Measurements from ENCODE around the gene PRPF38A.
A peak's percentile ranks its signal among the peaks of the same experiment; 100 is the strongest.

PRPF38A gene

DNA sequence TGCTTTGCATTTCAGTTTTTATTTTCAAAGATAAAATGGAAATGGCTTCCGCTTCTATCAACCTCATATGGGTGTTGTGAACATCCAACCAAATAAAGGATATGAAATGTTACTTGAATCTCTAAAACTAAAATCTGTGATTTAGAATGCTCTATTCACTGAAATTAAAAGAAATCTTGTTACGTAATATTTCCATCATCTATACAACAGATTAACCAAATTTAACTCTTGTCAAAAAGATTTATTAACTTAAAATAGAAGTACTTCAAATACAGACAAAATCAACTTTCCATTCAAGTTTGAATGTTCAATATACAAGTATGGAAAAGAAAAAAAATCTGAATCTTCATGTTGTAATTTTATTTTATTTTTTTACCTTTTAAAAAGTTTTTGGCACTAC is 18.7 kb downstream of the PRPF38A start:
- H3K4me3 Mint-ChIP-seq: no peak overlapping the region
- H3K36me3 Mint-ChIP-seq (ENCODE audit: low read depth): peaks cover 75% of the 10 kb centered on the region
- no peaks in the 10 kb centered on the region for H3K27me3 Mint-ChIP-seq
- DNase-seq: no peak
- H3K9me3 Mint-ChIP-seq: no peaks in the 10 kb centered on the region
- peak overlapping the region; percentile 50 for H3K27ac Mint-ChIP-seq
- peaks cover 61% of the 10 kb centered on the region for H3K4me1 Mint-ChIP-seq (ENCODE audit: low read depth)

DNA sequence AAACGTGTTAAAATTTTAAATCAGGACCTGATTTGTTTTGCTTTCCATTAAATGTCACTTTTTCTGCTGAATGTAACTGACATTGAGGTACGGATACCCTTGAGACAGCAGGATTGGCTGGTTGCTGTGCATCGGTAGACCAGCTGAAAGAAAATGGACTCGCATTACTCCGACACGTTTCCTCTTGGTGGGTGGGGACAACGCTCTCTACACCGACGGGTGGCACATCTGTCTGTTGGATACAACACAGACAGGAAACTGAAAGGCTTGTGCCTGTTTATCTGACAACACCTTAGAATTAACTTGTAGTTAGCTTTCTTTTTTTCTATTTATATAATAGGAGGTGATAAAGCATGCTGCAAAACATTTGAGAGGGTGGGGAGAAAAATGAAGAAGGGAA is 19.4 kb downstream of the PRPF38A start:
- Mint-ChIP-seq H3K27me3 (no peaks in the 10 kb centered on the region), H3K4me3 (peak overlapping the region; percentile 68), H3K4me1 (ENCODE audit: low read depth) (peaks cover 54% of the 10 kb centered on the region), H3K36me3 (ENCODE audit: low read depth) (peaks cover 73% of the 10 kb centered on the region), H3K27ac (peak overlapping the region; percentile 91), H3K9me3 (no peaks in the 10 kb centered on the region)
- peak; percentile 55 for DNase-seq

DNA sequence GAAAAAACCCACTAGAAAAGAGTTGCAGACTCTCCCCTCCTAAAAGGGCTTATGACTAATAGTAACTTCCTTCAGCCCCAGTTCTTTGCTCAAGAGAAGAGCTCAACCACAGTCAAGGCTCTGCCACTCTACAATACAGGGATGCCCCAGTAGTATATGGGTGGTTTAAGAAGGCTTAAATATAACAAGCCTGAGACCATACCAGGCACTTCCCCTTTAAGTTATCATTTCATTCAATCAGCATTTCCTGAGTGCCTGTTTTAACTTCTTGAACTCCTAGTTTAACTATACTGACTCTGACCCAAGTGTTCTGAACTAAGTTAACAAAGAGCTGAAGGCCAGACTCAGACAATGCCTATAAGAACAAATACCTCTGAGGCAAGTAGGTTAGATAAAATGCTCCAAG is 19.8 kb downstream of the PRPF38A start:
- DNase-seq: no peak
- no peaks in the 10 kb centered on the region for H3K27me3 Mint-ChIP-seq
- peaks cover 53% of the 10 kb centered on the region for H3K4me1 Mint-ChIP-seq (ENCODE audit: low read depth)
- H3K27ac Mint-ChIP-seq: peak overlapping the region; percentile 91
- H3K36me3 Mint-ChIP-seq (ENCODE audit: low read depth): peaks cover 69% of the 10 kb centered on the region
- no peaks in the 10 kb centered on the region for H3K9me3 Mint-ChIP-seq
- peak overlapping the region; percentile 68 for H3K4me3 Mint-ChIP-seq

DNA sequence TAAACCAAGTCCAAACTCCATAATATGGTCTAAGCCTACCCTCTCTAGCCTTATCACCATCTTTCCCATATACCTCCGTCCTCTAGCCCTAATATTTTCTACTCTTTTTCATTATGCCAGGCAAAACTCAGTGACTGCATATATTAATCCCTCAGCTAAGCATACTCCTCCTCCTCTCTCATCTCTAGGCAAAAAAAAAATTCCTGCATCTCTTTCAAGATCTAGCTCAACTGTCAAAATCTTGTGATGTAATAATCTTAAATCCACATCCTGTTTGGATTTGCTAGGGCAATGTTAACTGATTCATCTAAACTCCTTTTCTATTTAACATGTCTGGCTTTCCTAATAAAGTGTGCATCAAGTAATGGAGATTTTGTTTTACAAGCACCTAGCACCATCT is 20.4 kb downstream of the PRPF38A start:
- Mint-ChIP-seq H3K4me3 (no peak overlapping the region), H3K36me3 (ENCODE audit: low read depth) (peaks cover 63% of the 10 kb centered on the region), H3K9me3 (no peaks in the 10 kb centered on the region), H3K27me3 (no peaks in the 10 kb centered on the region), H3K4me1 (ENCODE audit: low read depth) (peaks cover 47% of the 10 kb centered on the region), H3K27ac (peak overlapping the region; percentile 91)
- no peak for DNase-seq

DNA sequence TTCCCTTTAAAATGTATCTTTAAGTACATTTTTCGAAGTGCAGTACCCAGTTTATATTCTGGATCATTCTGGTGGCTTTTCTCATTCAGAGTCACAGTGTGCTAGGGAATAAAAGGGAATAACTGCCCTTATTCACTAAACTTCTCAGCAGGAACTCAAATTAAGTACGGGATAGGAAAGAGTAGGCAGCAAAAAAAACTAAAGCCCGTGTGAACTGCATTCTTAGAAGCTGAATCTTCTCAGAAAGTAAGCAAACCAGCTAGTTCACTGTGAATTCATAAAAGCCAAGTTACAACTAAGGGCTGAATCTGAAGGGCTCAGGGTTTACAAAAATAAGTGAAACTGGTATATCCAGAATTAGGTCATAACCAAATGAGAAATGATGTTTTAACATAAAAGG is 22.0 kb downstream of the PRPF38A start:
- peak overlapping the region; percentile 68 for H3K27ac Mint-ChIP-seq
- H3K4me3 Mint-ChIP-seq: no peak overlapping the region
- DNase-seq: no peak
- peaks cover 63% of the 10 kb centered on the region for H3K36me3 Mint-ChIP-seq (ENCODE audit: low read depth)
- peaks cover 46% of the 10 kb centered on the region for H3K4me1 Mint-ChIP-seq (ENCODE audit: low read depth)
- H3K9me3 Mint-ChIP-seq: no peaks in the 10 kb centered on the region
- H3K27me3 Mint-ChIP-seq: no peaks in the 10 kb centered on the region

DNA sequence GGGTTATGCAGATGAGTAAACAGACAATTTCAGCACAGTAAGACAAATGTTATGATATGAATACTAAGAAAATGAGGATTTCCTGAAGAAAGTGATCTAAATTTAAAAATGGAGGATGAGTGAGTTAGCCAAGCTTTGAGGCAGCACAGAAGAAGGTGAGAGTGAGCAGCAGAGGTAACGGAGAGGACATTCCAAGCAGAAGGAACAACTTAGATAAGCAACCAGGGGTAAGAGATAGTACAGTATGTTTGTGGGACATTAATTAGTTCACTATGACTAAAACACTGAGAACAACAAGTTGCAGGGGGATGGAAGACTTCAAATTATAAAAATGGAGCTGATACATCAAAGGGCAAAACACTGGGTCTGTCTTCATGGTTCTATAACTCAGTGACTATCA is 22.8 kb downstream of the PRPF38A start:
- no peak for DNase-seq
- H3K4me1 Mint-ChIP-seq (ENCODE audit: low read depth): peaks cover 42% of the 10 kb centered on the region
- no peak overlapping the region for H3K4me3 Mint-ChIP-seq
- no peaks in the 10 kb centered on the region for H3K9me3 Mint-ChIP-seq
- H3K36me3 Mint-ChIP-seq (ENCODE audit: low read depth): peaks cover 59% of the 10 kb centered on the region
- H3K27me3 Mint-ChIP-seq: no peaks in the 10 kb centered on the region
- H3K27ac Mint-ChIP-seq: peak overlapping the region; percentile 14

DNA sequence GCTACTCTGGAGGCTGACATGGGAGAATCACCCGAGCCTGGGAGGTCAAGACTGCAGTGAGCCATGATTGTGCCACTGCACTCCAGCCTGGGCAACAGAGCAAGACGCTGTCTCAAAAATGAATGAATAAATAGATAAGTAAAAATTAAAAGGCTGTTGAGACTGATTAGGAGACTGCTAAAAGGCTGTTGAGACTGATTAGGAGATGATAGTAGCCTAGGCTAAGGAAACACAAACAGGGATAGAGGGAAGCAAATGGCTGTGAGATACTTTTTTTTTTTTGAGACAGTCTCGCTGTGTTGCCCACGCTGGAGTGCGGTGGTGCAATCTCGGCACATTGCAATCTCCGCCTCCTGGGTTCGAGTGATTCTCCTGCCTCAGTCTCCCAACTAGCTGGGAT is 28.4 kb downstream of the PRPF38A start:
- no peaks in the 10 kb centered on the region for H3K27me3 Mint-ChIP-seq
- H3K27ac Mint-ChIP-seq: no peak overlapping the region
- H3K9me3 Mint-ChIP-seq: no peaks in the 10 kb centered on the region
- DNase-seq: no peak
- no peaks in the 10 kb centered on the region for H3K4me1 Mint-ChIP-seq (ENCODE audit: low read depth)
- no peak overlapping the region for H3K4me3 Mint-ChIP-seq
- peaks cover 68% of the 10 kb centered on the region for H3K36me3 Mint-ChIP-seq (ENCODE audit: low read depth)

DNA sequence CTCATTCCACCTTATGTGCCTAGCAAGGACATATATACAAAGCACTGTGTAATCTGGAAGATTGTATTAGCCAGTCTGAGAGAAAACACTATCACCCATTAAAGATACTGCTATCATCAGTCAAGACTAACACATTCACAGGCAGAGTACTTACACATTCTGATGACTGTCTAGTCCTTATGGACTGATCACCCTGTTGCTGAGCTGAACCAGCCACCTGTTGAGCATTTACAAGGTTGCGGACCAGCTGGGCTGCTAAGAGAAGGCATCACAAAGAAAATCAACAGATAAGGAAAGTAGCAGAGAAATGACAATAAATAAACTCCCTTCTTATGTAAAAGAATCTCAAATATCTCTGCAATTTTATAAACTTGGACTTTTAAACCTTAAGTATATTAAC is 30.8 kb downstream of the PRPF38A start:
- Mint-ChIP-seq H3K27ac (no peak overlapping the region), H3K9me3 (no peaks in the 10 kb centered on the region)

DNA sequence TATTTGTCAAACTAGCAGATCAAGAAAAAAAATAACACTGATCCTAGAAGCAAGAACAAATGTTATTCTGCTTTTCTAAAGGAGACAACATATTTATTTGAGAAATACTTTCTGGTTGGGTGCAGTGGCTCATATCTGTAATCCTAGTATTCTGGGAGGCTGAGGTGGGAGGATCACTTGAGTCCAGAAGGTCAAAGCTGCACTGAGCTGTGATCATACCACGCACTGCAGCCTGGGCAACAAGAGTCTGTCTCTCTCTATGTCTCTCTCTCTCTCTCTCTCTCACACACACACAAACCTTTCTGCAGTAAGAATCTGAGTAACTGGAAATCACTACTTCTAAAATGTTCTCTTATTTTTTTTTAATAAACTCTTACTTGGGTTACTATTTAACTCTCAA is 31.2 kb downstream of the PRPF38A start:
- no peak for DNase-seq
- Mint-ChIP-seq H3K27ac (no peak overlapping the region), H3K36me3 (ENCODE audit: low read depth) (peaks cover 78% of the 10 kb centered on the region)

More for the DNA sequence above, 30.8 kb downstream of the PRPF38A start:
- Mint-ChIP-seq H3K36me3 (ENCODE audit: low read depth) (peaks cover 79% of the 10 kb centered on the region), H3K4me3 (no peak overlapping the region), H3K27me3 (no peaks in the 10 kb centered on the region), H3K4me1 (ENCODE audit: low read depth) (no peaks in the 10 kb centered on the region)
- no peak for DNase-seq

DNA sequence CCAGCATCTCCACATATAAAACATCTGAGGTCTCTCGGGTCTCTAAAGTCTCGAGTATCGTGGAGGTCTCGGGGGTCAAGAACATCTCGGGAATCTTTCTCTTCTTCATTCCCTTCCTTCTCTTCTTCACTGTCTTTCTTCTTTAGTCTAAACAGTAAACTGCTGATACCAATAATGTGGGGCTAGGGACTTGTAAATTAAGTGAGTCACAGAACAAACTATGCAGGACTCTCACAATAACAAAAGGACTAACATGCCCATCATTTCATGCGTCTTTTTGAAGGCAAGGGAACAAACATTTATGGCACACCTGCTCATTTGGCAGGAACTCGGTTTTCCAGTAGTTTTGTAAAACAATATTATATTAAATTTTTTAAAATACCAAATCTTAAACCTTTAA is 32.4 kb downstream of the PRPF38A start:
- Mint-ChIP-seq H3K4me3 (no peak overlapping the region), H3K36me3 (ENCODE audit: low read depth) (peaks cover 78% of the 10 kb centered on the region), H3K27me3 (no peaks in the 10 kb centered on the region), H3K4me1 (ENCODE audit: low read depth) (no peaks in the 10 kb centered on the region), H3K27ac (no peak overlapping the region), H3K9me3 (no peaks in the 10 kb centered on the region)
- DNase-seq: no peak

More for the DNA sequence above, 31.2 kb downstream of the PRPF38A start:
- Mint-ChIP-seq H3K4me3 (no peak overlapping the region), H3K27me3 (no peaks in the 10 kb centered on the region), H3K9me3 (no peaks in the 10 kb centered on the region), H3K4me1 (ENCODE audit: low read depth) (no peaks in the 10 kb centered on the region)

DNA sequence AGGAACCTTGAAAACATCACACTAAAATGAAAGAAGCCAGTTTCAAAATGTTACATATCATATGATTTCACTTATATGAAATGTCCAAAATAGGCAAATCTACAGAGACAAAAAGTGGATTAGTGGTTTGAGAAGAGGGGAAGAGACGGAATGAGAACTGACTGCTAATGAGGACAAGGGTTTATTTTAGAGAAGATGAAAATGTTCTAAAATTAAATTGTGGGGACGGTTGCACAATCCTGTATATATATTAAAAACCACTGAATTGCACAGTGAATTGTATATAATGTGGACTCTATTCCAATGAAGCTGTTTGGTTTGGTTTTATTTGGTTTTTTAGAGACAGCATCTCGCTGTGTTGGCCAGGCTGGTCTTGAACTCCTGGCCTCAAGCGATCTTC is 35.6 kb downstream of the PRPF38A start:
- DNase-seq: no peak
- no peak overlapping the region for H3K4me3 Mint-ChIP-seq
- no peaks in the 10 kb centered on the region for H3K9me3 Mint-ChIP-seq
- no peak overlapping the region for H3K27ac Mint-ChIP-seq
- no peaks in the 10 kb centered on the region for H3K4me1 Mint-ChIP-seq (ENCODE audit: low read depth)
- H3K36me3 Mint-ChIP-seq (ENCODE audit: low read depth): peaks cover 75% of the 10 kb centered on the region
- H3K27me3 Mint-ChIP-seq: no peaks in the 10 kb centered on the region

DNA sequence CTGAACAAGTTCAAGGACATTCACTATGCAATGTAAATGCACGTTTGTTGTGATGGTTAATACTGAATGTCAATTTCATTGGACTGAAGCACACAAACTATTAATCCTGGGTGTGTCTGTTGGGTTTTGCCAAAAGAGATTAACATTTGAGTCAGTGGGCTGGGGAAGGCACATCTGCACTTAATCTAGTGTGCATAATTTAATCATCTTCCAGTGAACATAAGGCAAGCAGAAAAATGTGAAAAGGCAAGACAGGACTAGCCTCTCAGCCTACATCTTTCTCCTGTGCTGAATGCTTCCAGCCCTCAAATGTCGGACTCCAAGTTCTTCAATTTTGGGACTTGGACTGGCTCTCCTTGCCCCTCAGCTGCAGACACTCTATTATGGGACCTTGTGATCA is 40.1 kb downstream of the PRPF38A start:
- Mint-ChIP-seq H3K27me3 (no peaks in the 10 kb centered on the region), H3K36me3 (ENCODE audit: low read depth) (peaks cover 71% of the 10 kb centered on the region), H3K27ac (no peak overlapping the region), H3K9me3 (no peaks in the 10 kb centered on the region), H3K4me3 (no peak overlapping the region), H3K4me1 (ENCODE audit: low read depth) (no peaks in the 10 kb centered on the region)
- no peak for DNase-seq

DNA sequence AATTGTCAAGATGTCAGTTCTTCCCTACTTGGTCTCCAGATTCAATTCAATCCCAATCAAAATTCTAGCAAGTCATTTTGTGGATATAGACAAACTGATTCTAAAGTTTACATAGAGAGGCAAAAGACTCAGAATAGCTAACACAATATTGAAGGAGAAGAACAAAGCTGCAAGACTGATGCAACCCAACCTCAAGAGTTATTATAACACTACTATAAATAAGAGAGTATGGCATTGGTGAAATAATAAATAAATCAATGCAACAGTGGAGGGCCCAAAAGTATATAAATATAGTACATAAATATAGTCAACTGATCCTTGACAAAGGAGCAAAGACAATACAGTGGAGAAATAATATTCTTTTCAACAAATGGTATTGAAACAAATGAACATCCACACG is 49.7 kb downstream of the PRPF38A start:
- Mint-ChIP-seq H3K4me3 (no peak overlapping the region), H3K9me3 (no peaks in the 10 kb centered on the region), H3K4me1 (ENCODE audit: low read depth) (no peaks in the 10 kb centered on the region), H3K27ac (no peak overlapping the region), H3K27me3 (no peaks in the 10 kb centered on the region), H3K36me3 (ENCODE audit: low read depth) (peaks cover 60% of the 10 kb centered on the region)
- no peak for DNase-seq

DNA sequence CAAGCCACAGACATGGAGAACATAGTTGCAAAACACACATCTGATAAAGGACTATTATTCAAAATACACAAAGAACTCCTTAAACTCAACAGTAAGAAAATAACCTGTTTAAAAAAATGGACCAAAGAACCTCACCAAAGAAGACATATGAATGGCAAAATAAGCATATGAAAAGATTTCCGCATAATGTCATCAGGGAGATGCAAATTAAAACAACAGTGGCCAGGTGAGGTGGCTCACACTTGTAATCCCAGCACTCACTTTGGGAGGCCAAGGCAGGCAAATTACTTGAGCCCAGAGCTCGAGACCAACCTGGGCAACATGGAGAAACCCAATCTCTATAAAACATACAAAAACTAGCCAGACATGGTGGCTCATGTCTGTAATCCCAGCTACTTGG is 50.4 kb downstream of the PRPF38A start:
- H3K9me3 Mint-ChIP-seq: no peaks in the 10 kb centered on the region
- peaks cover 58% of the 10 kb centered on the region for H3K36me3 Mint-ChIP-seq (ENCODE audit: low read depth)
- DNase-seq: no peak
- H3K27ac Mint-ChIP-seq: no peak overlapping the region
- no peak overlapping the region for H3K4me3 Mint-ChIP-seq
- H3K4me1 Mint-ChIP-seq (ENCODE audit: low read depth): no peaks in the 10 kb centered on the region
- H3K27me3 Mint-ChIP-seq: no peaks in the 10 kb centered on the region

DNA sequence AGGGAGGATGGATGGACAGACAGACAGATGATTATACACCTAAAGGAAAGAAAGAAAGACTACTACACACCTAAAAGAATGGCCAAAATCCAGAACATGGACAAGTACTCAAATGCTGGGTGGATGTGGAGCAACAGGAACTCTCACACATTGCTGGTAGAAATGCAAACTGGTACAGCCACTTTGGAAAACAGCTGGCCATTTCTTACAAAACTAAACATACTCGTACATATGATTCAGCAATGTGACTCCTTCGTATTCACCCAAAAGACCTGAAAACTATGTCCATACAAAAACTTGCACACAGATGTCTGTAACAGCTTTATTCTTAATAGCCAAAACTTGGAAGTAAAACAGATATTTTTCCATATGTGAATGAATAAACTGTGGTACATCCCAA is 51.3 kb downstream of the PRPF38A start:
- H3K4me1 Mint-ChIP-seq (ENCODE audit: low read depth): no peaks in the 10 kb centered on the region
- peaks cover 58% of the 10 kb centered on the region for H3K36me3 Mint-ChIP-seq (ENCODE audit: low read depth)
- no peak overlapping the region for H3K4me3 Mint-ChIP-seq
- H3K9me3 Mint-ChIP-seq: no peaks in the 10 kb centered on the region
- no peak overlapping the region for H3K27ac Mint-ChIP-seq
- H3K27me3 Mint-ChIP-seq: no peaks in the 10 kb centered on the region
- DNase-seq: no peak

DNA sequence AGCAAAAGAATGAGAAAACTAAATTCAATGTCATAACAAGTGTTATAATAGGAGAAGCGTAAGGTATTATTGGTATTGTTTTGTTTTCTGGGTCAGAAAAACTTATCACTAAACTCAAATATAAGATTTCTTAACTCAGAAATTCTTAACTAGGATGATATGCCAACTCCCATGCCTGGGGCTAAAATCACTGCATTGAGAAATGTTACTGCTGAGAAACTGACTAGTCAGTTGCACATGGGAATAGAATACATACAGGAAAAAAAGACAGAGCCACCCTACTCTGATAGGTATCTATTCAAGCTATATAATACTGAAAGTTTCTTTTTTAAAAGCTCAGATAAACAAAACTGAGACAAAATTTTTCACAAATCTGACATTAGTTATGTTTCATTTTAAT is 56.3 kb downstream of the PRPF38A start:
- H3K36me3 Mint-ChIP-seq (ENCODE audit: low read depth): peaks cover 40% of the 10 kb centered on the region
- H3K27ac Mint-ChIP-seq: no peak overlapping the region

More for the DNA sequence above, 56.3 kb downstream of the PRPF38A start:
- no peak for DNase-seq
- Mint-ChIP-seq H3K4me3 (no peak overlapping the region), H3K27me3 (no peaks in the 10 kb centered on the region), H3K4me1 (ENCODE audit: low read depth) (no peaks in the 10 kb centered on the region), H3K9me3 (no peaks in the 10 kb centered on the region)
